B cell (primary cell): Measurements from ENCODE around the gene C3orf38. TPM values are rescaled to one million over a fixed set of nuclear protein-coding genes. Genes with fewer than 3 reads are reported as not detected.

ENCODE experiments used
- ATAC-seq: fragments of 200-7000 bp; cut with Tn5 transposase; one replicate; pipeline ENCODE4 v1.10.0; 2021; ENCODE audit warnings: low read depth, mild to moderate bottlenecking, moderate number of reproducible peaks, moderate library complexity
- CTCF ChIA-PET: fragments of 350-600 bp; sonication (Branson Sonifier 250); formaldehyde crosslinking; loops from one replicate; lab custom pipeline; 2021; ENCODE audit warnings: antibody characterized with exemption, inconsistent platforms; lab: Charles Lee
- POLR2A ChIA-PET: fragments of 350-600 bp; sonication (Branson Sonifier 250); formaldehyde crosslinking; loops from one replicate; lab custom pipeline; 2021; ENCODE audit warnings: antibody characterized with exemption; lab: Charles Lee
- DNase-seq: peaks from one replicate; pipeline ENCODE4 v3.0.0; 2013
- H2AFZ ChIP-seq: 2 replicates; pipeline ENCODE4 v1.6.1; 2012; ENCODE audit warnings: mild to moderate bottlenecking, low read depth, low read length; ENCODE audit not compliant: insufficient read depth, poor library complexity, severe bottlenecking
- H3K27ac ChIP-seq, 2 donors: 1 replicate in 1 of 2; 2 replicates in 1 of 2; pipeline ENCODE4 v1.5.1; 2012 to 2013; ENCODE audit warnings: low read length in 2 of 2, mild to moderate bottlenecking in 2 of 2, moderate library complexity in 1 of 2
- H3K27me3 ChIP-seq, 4 experiments: fragments of 200-600 bp in 1 of 4; sonication (generic) in 1 of 4; replicated peaks in 1 of 4; 1 replicate in 2 of 4; 2 replicates in 2 of 4; pipeline versions ENCODE4 v1.6.1 to v1.7.0; 2013 to 2016; ENCODE audit warnings: low read length in 3 of 4, mild to moderate bottlenecking in 2 of 4, mixed read lengths in 1 of 4, moderate library complexity in 1 of 4; ENCODE audit not compliant: insufficient read depth in 4 of 4, control insufficient read depth in 3 of 4; ENCODE audit errors: control extremely low read depth in 1 of 4
- H3K36me3 ChIP-seq, 2 experiments: replicated peaks in 1 of 2; 1 replicate in 1 of 2; 2 replicates in 1 of 2; pipeline versions ENCODE4 v1.6.1 to v1.7.1; 2013; ENCODE audit warnings: low read length in 1 of 2; ENCODE audit not compliant: insufficient read depth in 2 of 2, control insufficient read depth in 1 of 2; ENCODE audit errors: control extremely low read depth in 1 of 2, extremely low read depth in 1 of 2
- H3K4me1 ChIP-seq, 2 donors: fragments of 200-600 bp in 1 of 2; sonication (generic) in 1 of 2; 1 replicate in 1 of 2; 2 replicates in 1 of 2; pipeline versions ENCODE4 v1.5.1 to v1.6.1; 2013 to 2017; ENCODE audit warnings: low read length in 2 of 2; ENCODE audit not compliant: control insufficient read depth in 2 of 2, insufficient read depth in 2 of 2
- H3K4me2 ChIP-seq: replicated peaks from 2 replicates; pipeline ENCODE3; 2012; ENCODE audit warnings: mild to moderate bottlenecking, low read depth, low read length; ENCODE audit not compliant: poor library complexity, severe bottlenecking
- H3K4me3 ChIP-seq, 5 experiments: fragments of 200-600 bp in 1 of 5; sonication (generic) in 1 of 5; 1 replicate in 3 of 5; 2 replicates in 2 of 5; pipeline versions ENCODE4 v1.5.1 to v1.7.0; 2011 to 2016; ENCODE audit warnings: low read length in 4 of 5, mild to moderate bottlenecking in 4 of 5, low read depth in 2 of 5, control low read depth in 1 of 5, moderate library complexity in 1 of 5; ENCODE audit not compliant: insufficient read depth in 1 of 5; ENCODE audit errors: control extremely low read depth in 1 of 5, extremely low read depth in 1 of 5
- H3K79me2 ChIP-seq: fragments of 200-600 bp; sonication (generic); one replicate; pipeline ENCODE4 v1.6.0; 2016; ENCODE audit warnings: low read length; ENCODE audit not compliant: control insufficient read depth, insufficient read depth
- H3K9ac ChIP-seq: fragments of 200-600 bp; sonication (generic); 2 replicates; pipeline ENCODE4 v1.6.1; 2017; ENCODE audit warnings: mild to moderate bottlenecking, low read length, moderate library complexity
- H3K9me3 ChIP-seq, 3 donors: one replicate each; pipeline versions ENCODE4 v1.6.1 to v1.7.1; 2013; ENCODE audit warnings: low read length in 2 of 3; ENCODE audit not compliant: control insufficient read depth in 2 of 3, insufficient read depth in 1 of 3; ENCODE audit errors: control extremely low read depth in 1 of 3
- H4K20me1 ChIP-seq: 2 replicates; pipeline ENCODE4 v1.6.0; 2012; ENCODE audit warnings: mild to moderate bottlenecking, low read length; ENCODE audit not compliant: insufficient read depth, control insufficient read depth, poor library complexity, severe bottlenecking
- H3K27ac Mint-ChIP-seq: one replicate; pipeline ENCODE4 v1.8.0; 2021; ENCODE audit warnings: mixed read lengths
- H3K27me3 Mint-ChIP-seq: one replicate; pipeline ENCODE4 v1.8.0; 2021; ENCODE audit warnings: mixed read lengths
- H3K4me1 Mint-ChIP-seq: one replicate; pipeline ENCODE4 v1.8.0; 2021; ENCODE audit warnings: mixed read lengths
- H3K4me3 Mint-ChIP-seq: one replicate; pipeline ENCODE4 v1.8.0; 2021; ENCODE audit warnings: mixed read lengths
- H3K9me3 Mint-ChIP-seq: one replicate; pipeline ENCODE4 v1.8.0; 2022; ENCODE audit warnings: mixed read lengths; ENCODE audit not compliant: insufficient read depth
- EZH2 ChIP-seq: IDR thresholded peaks from 2 replicates; pipeline ENCODE4 v1.6.1; 2012; ENCODE audit warnings: borderline replicate concordance, low read depth, mild to moderate bottlenecking, moderate library complexity, low read length; ENCODE audit not compliant: insufficient read depth, poor library complexity, severe bottlenecking
- WGBS: methylation state at CpG from one replicate; pipeline ENCODE4 v1.1.5; 2013; ENCODE audit warnings: missing lambda C conversion rate; ENCODE audit not compliant: insufficient coverage; 5-methylcytosine and 5-hydroxymethylcytosine counted together
- intact Hi-C: fragments of 100-400 bp; cut with micrococcal nuclease; formaldehyde crosslinking; loops from one replicate; pipeline ENCODE4 v1.10.0; 2022
- polyA plus RNA-seq: library from polyadenylated mRNA; depleted of rRNA; stranded (reverse); fragments of >200 nt; gene quantifications from 2 replicates; pipeline ENCODE4 v1.2.3, GENCODE V29; 2012
- total RNA-seq, 2 donors: library from RNA; stranded (reverse); fragments of 120-200 nt in 1 of 2; gene quantifications; 1 replicate in 1 of 2; 2 replicates in 1 of 2; pipeline versions ENCODE4 v1.2.3 to v1.2.4, GENCODE V29; 2013 to 2022
- TF ChIP-seq, protein P1 (sequence below): fragments of 200-600 bp; IDR thresholded peaks from one replicate; pipeline ENCODE4 v1.8.0; 2022; ENCODE audit warnings: antibody characterized with exemption, mild to moderate bottlenecking

The C3orf38 gene
- total and polyA plus RNA-seq, 2 donors (not counting 1 experiment from before 2014, with no cell fraction given): 19.8 to 42.5 TPM

DNA sequence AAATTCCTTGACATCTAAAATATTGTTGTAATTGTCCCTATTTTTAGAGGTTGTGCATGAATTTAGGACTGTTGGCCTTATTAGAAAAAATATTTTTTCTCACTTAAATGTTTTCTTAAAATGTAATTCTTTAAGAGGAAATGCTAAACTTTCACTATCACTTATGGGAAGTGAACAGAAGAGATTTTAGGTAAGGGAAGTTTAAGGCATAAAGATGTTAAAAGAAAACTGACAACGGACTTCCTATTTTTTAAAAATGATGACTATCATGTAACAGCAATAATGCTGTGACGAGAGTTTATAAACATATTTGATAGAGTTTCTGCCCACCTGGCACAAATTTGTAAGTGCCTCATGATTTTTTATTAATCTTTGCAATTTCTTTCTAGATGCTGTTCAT is 3.1 kb downstream of the C3orf38 start:
- no peaks in the 10 kb centered on the region for H3K9me3 ChIP-seq
- no peak overlapping the region for H2AFZ ChIP-seq
- peaks cover 28 to 33% of the 10 kb centered on the region in 2 donors for H3K4me1 ChIP-seq
- Mint-ChIP-seq H3K4me1 (peaks cover 52% of the 10 kb centered on the region), H3K9me3 (no peaks in the 10 kb centered on the region), H3K27me3 (no peaks in the 10 kb centered on the region), H3K27ac (peak overlapping the region; percentile 28), H3K4me3 (peak overlapping the region; percentile 55)
- no CpG with 5 or more reads among the region's 2 CpGs for WGBS
- ATAC-seq (no peak), DNase-seq (peak; percentile 9)
- ChIA-PET CTCF (no interaction called here), POLR2A (no interaction called here)
- peak overlapping the region; percentile 12 for H3K9ac ChIP-seq
- H3K27me3 ChIP-seq: no peaks in the 10 kb centered on the region
- H3K36me3 ChIP-seq: peaks cover 5 to 37% of the 10 kb centered on the region in 2 experiments
- H3K4me2 ChIP-seq: peak overlapping the region; percentile 94
- peaks cover 22% of the 10 kb centered on the region for H4K20me1 ChIP-seq
- peak overlapping the region in 1 of 2 donors; percentile 11 for H3K27ac ChIP-seq
- intact Hi-C loops: no loop called here
- H3K4me3 ChIP-seq: peak overlapping the region in 2 of 5 experiments; percentile 23 to 33
- peaks cover 77% of the 10 kb centered on the region for H3K79me2 ChIP-seq
- TF ChIP-seq, protein P1, sequence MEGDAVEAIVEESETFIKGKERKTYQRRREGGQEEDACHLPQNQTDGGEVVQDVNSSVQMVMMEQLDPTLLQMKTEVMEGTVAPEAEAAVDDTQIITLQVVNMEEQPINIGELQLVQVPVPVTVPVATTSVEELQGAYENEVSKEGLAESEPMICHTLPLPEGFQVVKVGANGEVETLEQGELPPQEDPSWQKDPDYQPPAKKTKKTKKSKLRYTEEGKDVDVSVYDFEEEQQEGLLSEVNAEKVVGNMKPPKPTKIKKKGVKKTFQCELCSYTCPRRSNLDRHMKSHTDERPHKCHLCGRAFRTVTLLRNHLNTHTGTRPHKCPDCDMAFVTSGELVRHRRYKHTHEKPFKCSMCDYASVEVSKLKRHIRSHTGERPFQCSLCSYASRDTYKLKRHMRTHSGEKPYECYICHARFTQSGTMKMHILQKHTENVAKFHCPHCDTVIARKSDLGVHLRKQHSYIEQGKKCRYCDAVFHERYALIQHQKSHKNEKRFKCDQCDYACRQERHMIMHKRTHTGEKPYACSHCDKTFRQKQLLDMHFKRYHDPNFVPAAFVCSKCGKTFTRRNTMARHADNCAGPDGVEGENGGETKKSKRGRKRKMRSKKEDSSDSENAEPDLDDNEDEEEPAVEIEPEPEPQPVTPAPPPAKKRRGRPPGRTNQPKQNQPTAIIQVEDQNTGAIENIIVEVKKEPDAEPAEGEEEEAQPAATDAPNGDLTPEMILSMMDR: no peak
- TF ChIP-seq EZH2: no peak

DNA sequence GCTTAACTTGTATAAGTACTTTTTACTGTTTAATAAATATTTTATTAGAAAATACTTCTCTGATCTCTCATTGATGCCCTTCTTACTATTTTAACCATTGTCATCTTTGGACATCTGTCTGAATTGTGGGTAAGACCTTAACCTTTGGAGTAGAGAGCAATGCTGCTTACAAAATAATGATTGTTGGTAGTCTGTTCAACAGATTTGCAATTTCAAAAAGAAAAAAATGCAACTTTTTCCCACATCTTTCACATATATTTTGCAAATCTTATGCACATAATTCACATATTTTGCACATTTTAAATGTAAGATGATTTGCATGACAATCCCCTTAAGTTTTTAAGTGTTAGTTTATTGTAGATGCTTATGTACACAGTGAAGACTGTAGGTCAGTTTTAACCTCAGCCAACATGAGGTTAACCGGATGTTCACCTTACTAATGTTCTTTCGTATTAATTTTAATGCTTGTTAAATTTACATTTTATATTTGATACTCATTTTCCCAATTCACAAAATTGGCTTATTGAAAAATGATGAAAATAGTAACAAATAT is 16.7 kb downstream of the C3orf38 start:
- no peak for ATAC-seq
- no CpG with 5 or more reads among the region's 2 CpGs for WGBS
- Histone ChIP-seq H3K4me3 (no peak overlapping the region), H3K27me3 (no peaks in the 10 kb centered on the region), H3K9ac (no peak overlapping the region), H3K79me2 (peaks cover 9% of the 10 kb centered on the region), H3K4me1 (no peaks in the 10 kb centered on the region), H3K9me3 (no peaks in the 10 kb centered on the region), H3K27ac (no peak overlapping the region), H3K36me3 (peaks cover 0 to 8% of the 10 kb centered on the region in 2 experiments), H4K20me1 (peaks cover 7% of the 10 kb centered on the region), H3K4me2 (no peak overlapping the region), H2AFZ (no peak overlapping the region)
- Mint-ChIP-seq H3K9me3 (no peaks in the 10 kb centered on the region), H3K4me3 (no peak overlapping the region), H3K27me3 (no peaks in the 10 kb centered on the region), H3K27ac (no peak overlapping the region), H3K4me1 (peaks cover 5% of the 10 kb centered on the region)
- DNase-seq: no peak
- no peak for TF ChIP-seq EZH2
- TF ChIP-seq, protein P1: no peak
- ChIA-PET CTCF (no interaction called here), POLR2A (no interaction called here)
- intact Hi-C loops: no loop called here
